Measurements from ENCODE around the gene TMEM184B. TPM values are rescaled to one million over a fixed set of nuclear protein-coding genes. Genes with fewer than 3 reads are reported as not detected.

Gene TMEM184B
- total and polyA plus RNA-seq, 2 experiments from 2014 or later = 42.2 to 95.1 TPM

DNA sequence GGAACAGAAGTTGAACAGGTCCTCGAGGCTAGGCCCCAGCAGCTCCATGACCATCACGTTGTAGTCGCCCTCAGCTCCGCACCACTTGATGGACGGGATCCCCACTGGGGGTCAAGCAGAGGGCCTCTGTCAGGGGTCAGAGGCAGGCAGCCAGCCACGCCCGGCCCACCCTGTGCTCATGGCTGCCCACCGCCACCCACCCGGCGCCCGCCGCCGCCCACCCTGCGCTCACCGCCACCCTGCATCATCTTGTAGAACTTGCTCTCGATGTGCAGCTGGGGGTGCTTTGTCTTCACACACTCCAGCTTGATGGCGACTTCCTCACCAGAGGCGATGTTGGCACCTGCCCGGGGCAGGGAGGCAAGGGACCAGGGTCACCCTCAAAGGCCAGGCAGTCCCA is 30.1 kb upstream of the TMEM184B start:
- H3K36me3 Mint-ChIP-seq (ENCODE audit: low read depth) = peaks cover 80% of the 10 kb centered on the region
- H3K27me3 Mint-ChIP-seq (ENCODE audit: insufficient read depth, low read depth, poor library complexity) = peaks cover 15% of the 10 kb centered on the region
- Histone ChIP-seq H3K4me3 (no peak overlapping the region), H3K4me1 (ENCODE audit: insufficient read depth) (peaks cover 29% of the 10 kb centered on the region), H3K36me3 (ENCODE audit: insufficient read depth) (peaks cover 35% of the 10 kb centered on the region), H3K27ac (ENCODE audit: low read depth) (no peak overlapping the region; the same call in 1 of the 2 replicates), H3K27me3 (ENCODE audit: insufficient read depth) (no peaks in the 10 kb centered on the region), H3F3A (replicated peaks; ENCODE audit: low read depth) (peaks cover 44% of the 10 kb centered on the region), H3K79me2 (replicated peaks; ENCODE audit: insufficient read depth) (peaks cover 71% of the 10 kb centered on the region), H3K9me2 (ENCODE audit: insufficient read depth) (no peaks in the 10 kb centered on the region), H2AFZ (no peak overlapping the region), H3K4me2 (no peak overlapping the region), H4K20me1 (replicated peaks; ENCODE audit: insufficient read depth) (peaks cover 78% of the 10 kb centered on the region)
- ATAC-seq = no peak
- no peak for DNase-seq (ENCODE audit: low spot score)
- H3K9me3 Mint-ChIP-seq = no peaks in the 10 kb centered on the region
- H3K27ac Mint-ChIP-seq = no peak overlapping the region
- peaks cover 25% of the 10 kb centered on the region for H3K4me1 Mint-ChIP-seq
- H3K4me3 Mint-ChIP-seq = no peak overlapping the region
- TF ChIP-seq EZH2phosphoT487 (IDR thresholded peaks at IDR 0.05; ENCODE audit: unreplicated experiment) (no peak), ZNF462 (CRISPR knock-in tag; IDR thresholded peaks at IDR 0.05) (no peak), CREB1 (CRISPR knock-in tag; IDR thresholded peaks at IDR 0.05; ENCODE audit: low read depth) (no peak), ETS1 (IDR thresholded peaks at IDR 0.05) (no peak), POLR2AphosphoS5 (IDR thresholded peaks at IDR 0.05; ENCODE audit: low read depth) (no peak), NANOG (IDR thresholded peaks at IDR 0.05; ENCODE audit: borderline replicate concordance) (no peak), ZNF114 (CRISPR knock-in tag; IDR thresholded peaks at IDR 0.05) (no peak), ZNF331 (CRISPR knock-in tag; IDR thresholded peaks at IDR 0.05; ENCODE audit: low read depth) (no peak)
- TF ChIP-seq, protein P1, sequence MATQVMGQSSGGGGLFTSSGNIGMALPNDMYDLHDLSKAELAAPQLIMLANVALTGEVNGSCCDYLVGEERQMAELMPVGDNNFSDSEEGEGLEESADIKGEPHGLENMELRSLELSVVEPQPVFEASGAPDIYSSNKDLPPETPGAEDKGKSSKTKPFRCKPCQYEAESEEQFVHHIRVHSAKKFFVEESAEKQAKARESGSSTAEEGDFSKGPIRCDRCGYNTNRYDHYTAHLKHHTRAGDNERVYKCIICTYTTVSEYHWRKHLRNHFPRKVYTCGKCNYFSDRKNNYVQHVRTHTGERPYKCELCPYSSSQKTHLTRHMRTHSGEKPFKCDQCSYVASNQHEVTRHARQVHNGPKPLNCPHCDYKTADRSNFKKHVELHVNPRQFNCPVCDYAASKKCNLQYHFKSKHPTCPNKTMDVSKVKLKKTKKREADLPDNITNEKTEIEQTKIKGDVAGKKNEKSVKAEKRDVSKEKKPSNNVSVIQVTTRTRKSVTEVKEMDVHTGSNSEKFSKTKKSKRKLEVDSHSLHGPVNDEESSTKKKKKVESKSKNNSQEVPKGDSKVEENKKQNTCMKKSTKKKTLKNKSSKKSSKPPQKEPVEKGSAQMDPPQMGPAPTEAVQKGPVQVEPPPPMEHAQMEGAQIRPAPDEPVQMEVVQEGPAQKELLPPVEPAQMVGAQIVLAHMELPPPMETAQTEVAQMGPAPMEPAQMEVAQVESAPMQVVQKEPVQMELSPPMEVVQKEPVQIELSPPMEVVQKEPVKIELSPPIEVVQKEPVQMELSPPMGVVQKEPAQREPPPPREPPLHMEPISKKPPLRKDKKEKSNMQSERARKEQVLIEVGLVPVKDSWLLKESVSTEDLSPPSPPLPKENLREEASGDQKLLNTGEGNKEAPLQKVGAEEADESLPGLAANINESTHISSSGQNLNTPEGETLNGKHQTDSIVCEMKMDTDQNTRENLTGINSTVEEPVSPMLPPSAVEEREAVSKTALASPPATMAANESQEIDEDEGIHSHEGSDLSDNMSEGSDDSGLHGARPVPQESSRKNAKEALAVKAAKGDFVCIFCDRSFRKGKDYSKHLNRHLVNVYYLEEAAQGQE (IDR thresholded peaks at IDR 0.05; ENCODE audit: unreplicated experiment) = no peak
- TF ChIP-seq, protein P2, sequence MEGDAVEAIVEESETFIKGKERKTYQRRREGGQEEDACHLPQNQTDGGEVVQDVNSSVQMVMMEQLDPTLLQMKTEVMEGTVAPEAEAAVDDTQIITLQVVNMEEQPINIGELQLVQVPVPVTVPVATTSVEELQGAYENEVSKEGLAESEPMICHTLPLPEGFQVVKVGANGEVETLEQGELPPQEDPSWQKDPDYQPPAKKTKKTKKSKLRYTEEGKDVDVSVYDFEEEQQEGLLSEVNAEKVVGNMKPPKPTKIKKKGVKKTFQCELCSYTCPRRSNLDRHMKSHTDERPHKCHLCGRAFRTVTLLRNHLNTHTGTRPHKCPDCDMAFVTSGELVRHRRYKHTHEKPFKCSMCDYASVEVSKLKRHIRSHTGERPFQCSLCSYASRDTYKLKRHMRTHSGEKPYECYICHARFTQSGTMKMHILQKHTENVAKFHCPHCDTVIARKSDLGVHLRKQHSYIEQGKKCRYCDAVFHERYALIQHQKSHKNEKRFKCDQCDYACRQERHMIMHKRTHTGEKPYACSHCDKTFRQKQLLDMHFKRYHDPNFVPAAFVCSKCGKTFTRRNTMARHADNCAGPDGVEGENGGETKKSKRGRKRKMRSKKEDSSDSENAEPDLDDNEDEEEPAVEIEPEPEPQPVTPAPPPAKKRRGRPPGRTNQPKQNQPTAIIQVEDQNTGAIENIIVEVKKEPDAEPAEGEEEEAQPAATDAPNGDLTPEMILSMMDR (conservative IDR thresholded peaks at IDR 0.05; ENCODE audit: low read depth in 2 of 2) = no peak

Data from GM23338 (cell line).